Naive thymus-derived CD4-positive, alpha-beta T cell (primary cell): ENCODE measurements around the gene LRMDA. TPM values are rescaled to one million over a fixed set of nuclear protein-coding genes. Genes with fewer than 3 reads are reported as not detected.

Source experiments
- ATAC-seq: fragments of 150-1000 bp; cut with Tn5 transposase; 2 replicates; pipeline ENCODE4 v1.10.0; 2021; ENCODE audit warnings: mild to moderate bottlenecking, moderate library complexity
- CTCF ChIA-PET: fragments of 350-600 bp; sonication (Branson Sonifier 250); formaldehyde crosslinking; loops from one replicate; lab custom pipeline; 2021; ENCODE audit warnings: antibody characterized with exemption; lab: Charles Lee
- POLR2A ChIA-PET: fragments of 350-600 bp; sonication (Branson Sonifier 250); formaldehyde crosslinking; loops from one replicate; lab custom pipeline; 2021; ENCODE audit warnings: antibody characterized with exemption, inconsistent platforms; lab: Charles Lee
- DNase-seq, 9 donors: peaks; one replicate each; pipeline versions ENCODE4 v3.0.0 to v3.0.0-alpha.2; 2020 to 2022; ENCODE audit warnings: mixed read lengths in 1 of 9
- H3K27ac ChIP-seq: one replicate; pipeline ENCODE4 v1.7.0; 2013; ENCODE audit warnings: mild to moderate bottlenecking, low read depth, low read length, moderate library complexity
- H3K27me3 ChIP-seq, 2 donors: one replicate each; pipeline ENCODE4 v1.7.0; 2013; ENCODE audit warnings: low read length in 2 of 2, mild to moderate bottlenecking in 2 of 2, moderate library complexity in 2 of 2; ENCODE audit not compliant: control insufficient read depth in 2 of 2, insufficient read depth in 2 of 2
- H3K36me3 ChIP-seq, 3 experiments: 1 replicate in 2 of 3; 2 replicates in 1 of 3; pipeline ENCODE4 v1.7.0; 2013; ENCODE audit warnings: low read length in 3 of 3, mild to moderate bottlenecking in 3 of 3, moderate library complexity in 1 of 3; ENCODE audit not compliant: insufficient read depth in 3 of 3, control insufficient read depth in 2 of 3
- H3K4me1 ChIP-seq, 2 donors: one replicate each; pipeline ENCODE4 v1.7.0; 2013; ENCODE audit warnings: low read length in 2 of 2, mild to moderate bottlenecking in 2 of 2, moderate library complexity in 1 of 2; ENCODE audit not compliant: control insufficient read depth in 2 of 2, insufficient read depth in 2 of 2
- H3K4me3 ChIP-seq: 2 replicates; pipeline ENCODE4 v1.7.0; 2013; ENCODE audit warnings: mild to moderate bottlenecking, low read length
- H3K9me3 ChIP-seq, 3 experiments: 1 replicate in 2 of 3; 2 replicates in 1 of 3; pipeline ENCODE4 v1.7.0; 2013; ENCODE audit warnings: low read length in 3 of 3; ENCODE audit not compliant: control insufficient read depth in 2 of 3
- H3K27ac Mint-ChIP-seq, 9 donors: one replicate each; pipeline ENCODE4 v1.8.0; 2020 to 2022; ENCODE audit warnings: mixed read lengths in 9 of 9, mild to moderate bottlenecking in 8 of 9, moderate library complexity in 5 of 9, inconsistent platforms in 2 of 9
- H3K27me3 Mint-ChIP-seq, 5 donors: one replicate each; pipeline ENCODE4 v1.8.0; 2021 to 2022; ENCODE audit warnings: mixed read lengths in 5 of 5, mild to moderate bottlenecking in 1 of 5
- H3K36me3 Mint-ChIP-seq, 5 donors: one replicate each; pipeline ENCODE4 v1.8.0; 2020 to 2022; ENCODE audit warnings: mixed read lengths in 5 of 5, mild to moderate bottlenecking in 3 of 5, inconsistent platforms in 1 of 5
- H3K4me1 Mint-ChIP-seq, 7 donors: one replicate each; pipeline ENCODE4 v1.8.0; 2020 to 2022; ENCODE audit warnings: mixed read lengths in 7 of 7, mild to moderate bottlenecking in 3 of 7, inconsistent platforms in 1 of 7
- H3K4me3 Mint-ChIP-seq, 10 donors: one replicate each; pipeline ENCODE4 v1.8.0; 2020 to 2022; ENCODE audit warnings: mild to moderate bottlenecking in 10 of 10, mixed read lengths in 10 of 10, moderate library complexity in 6 of 10, inconsistent platforms in 2 of 10
- H3K9me3 Mint-ChIP-seq, 11 donors: one replicate each; pipeline ENCODE4 v1.8.0; 2020 to 2022; ENCODE audit warnings: mixed read lengths in 11 of 11, mild to moderate bottlenecking in 4 of 11, inconsistent platforms in 1 of 11, moderate library complexity in 1 of 11
- intact Hi-C, 2 donors: fragments of 100-400 bp; cut with micrococcal nuclease; formaldehyde crosslinking; loops; one replicate each; pipeline ENCODE4 v1.15.1; 2023
- polyA plus RNA-seq, 2 donors: library from polyadenylated mRNA; unstranded; fragments of 300-500 nt; fragmentation: Illumina TruSeq; gene quantifications; one replicate each; pipeline ENCODE4 v1.2.3, GENCODE V29; 2021
- total RNA-seq, 6 experiments: library from RNA in 5 of 6; stranded (reverse) in 5 of 6; gene quantifications; 1 replicate in 5 of 6; 2 replicates in 1 of 6; pipeline ENCODE4 v1.2.3 and lab custom pipeline; 2021 to 2026

LRMDA gene
- total and polyA plus RNA-seq, 7 experiments from 2014 or later, result 0.57 to 14.9 (median 3.0) TPM; not detected in 4

GRCh38 chr10:75778665-75779064 lies 347.2 kb downstream of the LRMDA start:
- H3K4me3 Mint-ChIP-seq, result no peak overlapping the region
- intact Hi-C loops, result no loop called here
- no peak overlapping the region for H3K27ac ChIP-seq
- peaks cover 0 to 4% (median 1%) of the 10 kb centered on the region in 7 donors for H3K4me1 Mint-ChIP-seq
- no peak overlapping the region for H3K27ac Mint-ChIP-seq
- no peak overlapping the region for H3K4me3 ChIP-seq
- H3K27me3 ChIP-seq, result peaks cover 0 to 5% of the 10 kb centered on the region in 2 donors
- no peaks in the 10 kb centered on the region for H3K9me3 ChIP-seq
- peaks cover 11 to 23% (median 20%) of the 10 kb centered on the region in 5 donors for H3K27me3 Mint-ChIP-seq
- CTCF ChIA-PET, result no interaction called here
- H3K36me3 Mint-ChIP-seq, result no peaks in the 10 kb centered on the region
- no peaks in the 10 kb centered on the region for H3K4me1 ChIP-seq
- H3K9me3 Mint-ChIP-seq, result no peaks in the 10 kb centered on the region
- ATAC-seq (no peak), DNase-seq (no peak)
- no peaks in the 10 kb centered on the region for H3K36me3 ChIP-seq
- POLR2A ChIA-PET, result no interaction called here

GRCh38 chr10:75779276-75779675 lies 347.9 kb downstream of the LRMDA start:
- no peaks in the 10 kb centered on the region for H3K9me3 ChIP-seq
- H3K27ac Mint-ChIP-seq, result no peak overlapping the region
- no peak overlapping the region for H3K4me3 Mint-ChIP-seq
- POLR2A ChIA-PET, result no interaction called here
- DNase-seq (no peak), ATAC-seq (no peak)
- no peak overlapping the region for H3K4me3 ChIP-seq
- peaks cover 0 to 3% (median 0%) of the 10 kb centered on the region in 11 donors for H3K9me3 Mint-ChIP-seq
- intact Hi-C loops, result no loop called here
- H3K27me3 ChIP-seq, result peaks cover 0 to 5% of the 10 kb centered on the region in 2 donors
- no peak overlapping the region for H3K27ac ChIP-seq
- no peaks in the 10 kb centered on the region for H3K4me1 ChIP-seq
- CTCF ChIA-PET, result no interaction called here
- no peaks in the 10 kb centered on the region for H3K4me1 Mint-ChIP-seq
- H3K36me3 Mint-ChIP-seq, result no peaks in the 10 kb centered on the region
- no peaks in the 10 kb centered on the region for H3K36me3 ChIP-seq
- H3K27me3 Mint-ChIP-seq, result peaks cover 15 to 26% (median 21%) of the 10 kb centered on the region in 5 donors

- intact Hi-C loops, result no loop called here
- Mint-ChIP-seq H3K4me3 (no peak overlapping the region), H3K9me3 (peaks cover 0 to 3% (median 0%) of the 10 kb centered on the region in 11 donors), H3K27ac (no peak overlapping the region), H3K36me3 (no peaks in the 10 kb centered on the region), H3K4me1 (no peaks in the 10 kb centered on the region), H3K27me3 (peaks cover 16 to 31% (median 26%) of the 10 kb centered on the region in 5 donors)
- H3K27me3 ChIP-seq, result peaks cover 0 to 5% of the 10 kb centered on the region in 2 donors
- no peaks in the 10 kb centered on the region for H3K9me3 ChIP-seq
- ATAC-seq (no peak), DNase-seq (no peak)
- H3K4me1 ChIP-seq, result no peaks in the 10 kb centered on the region
- POLR2A ChIA-PET, result no interaction called here
- no peak overlapping the region for H3K4me3 ChIP-seq
- no peaks in the 10 kb centered on the region for H3K36me3 ChIP-seq
- no peak overlapping the region for H3K27ac ChIP-seq
- CTCF ChIA-PET, result no interaction called here
These were observed 351.2 kb downstream of the LRMDA start for GRCh38 chr10:75782463-75783248.

- H3K9me3 Mint-ChIP-seq, result peaks cover 0 to 3% (median 0%) of the 10 kb centered on the region in 11 donors
- ATAC-seq, result no peak
- H3K27me3 Mint-ChIP-seq, result peaks cover 2 to 10% (median 7%) of the 10 kb centered on the region in 5 donors
- H3K36me3 Mint-ChIP-seq, result no peaks in the 10 kb centered on the region
- intact Hi-C loops, result no loop called here
- DNase-seq, result no peak
- H3K4me1 Mint-ChIP-seq, result no peaks in the 10 kb centered on the region
- H3K4me3 Mint-ChIP-seq, result no peak overlapping the region
- Histone ChIP-seq H3K4me3 (no peak overlapping the region), H3K4me1 (no peaks in the 10 kb centered on the region), H3K36me3 (no peaks in the 10 kb centered on the region), H3K27ac (no peak overlapping the region), H3K27me3 (no peaks in the 10 kb centered on the region), H3K9me3 (no peaks in the 10 kb centered on the region)
- ChIA-PET POLR2A (no interaction called here), CTCF (no interaction called here)
- no peak overlapping the region for H3K27ac Mint-ChIP-seq
These were observed 357.2 kb downstream of the LRMDA start for GRCh38 chr10:75788394-75789205.

GRCh38 chr10:75793848-75794247 lies 362.4 kb downstream of the LRMDA start:
- ATAC-seq (no peak), DNase-seq (no peak)
- Mint-ChIP-seq H3K27me3 (peaks cover 0 to 3% (median 0%) of the 10 kb centered on the region in 5 donors), H3K4me3 (no peak overlapping the region), H3K4me1 (no peaks in the 10 kb centered on the region), H3K27ac (no peak overlapping the region), H3K36me3 (no peaks in the 10 kb centered on the region), H3K9me3 (peaks cover 0 to 22% (median 4%) of the 10 kb centered on the region in 11 donors)
- POLR2A ChIA-PET, result no interaction called here
- no peaks in the 10 kb centered on the region for H3K27me3 ChIP-seq
- H3K4me3 ChIP-seq, result no peak overlapping the region
- H3K4me1 ChIP-seq, result no peaks in the 10 kb centered on the region
- H3K27ac ChIP-seq, result no peak overlapping the region
- H3K9me3 ChIP-seq, result no peaks in the 10 kb centered on the region
- intact Hi-C loops, result no loop called here
- no peaks in the 10 kb centered on the region for H3K36me3 ChIP-seq
- CTCF ChIA-PET, result no interaction called here

GRCh38 chr10:75801121-75801520 lies 369.7 kb downstream of the LRMDA start:
- Mint-ChIP-seq H3K27ac (no peak overlapping the region), H3K9me3 (peaks cover 0 to 24% (median 4%) of the 10 kb centered on the region in 11 donors), H3K36me3 (no peaks in the 10 kb centered on the region), H3K4me3 (no peak overlapping the region), H3K4me1 (no peaks in the 10 kb centered on the region), H3K27me3 (peaks cover 4 to 27% (median 20%) of the 10 kb centered on the region in 5 donors)
- Histone ChIP-seq H3K27ac (no peak overlapping the region), H3K4me1 (no peaks in the 10 kb centered on the region), H3K9me3 (no peaks in the 10 kb centered on the region), H3K36me3 (no peaks in the 10 kb centered on the region), H3K4me3 (no peak overlapping the region), H3K27me3 (no peaks in the 10 kb centered on the region)
- CTCF ChIA-PET, result interaction anchor here (0.7 kb wide), 1 partner anchor 32 kb away, joined by 3 read pairs; no protein-coding TSS in a partner anchor
- no peak for DNase-seq
- POLR2A ChIA-PET, result no interaction called here
- no peak for ATAC-seq
- intact Hi-C loops, result no loop called here
